Activated T-helper 1 cell treated with Interleukin-2 at 50 U/mL for 16 hours (primary cell): ENCODE results near the gene AKR1A1.
A peak's percentile ranks its signal among the peaks of the same experiment; 100 is the strongest.
"Not testable (repeated sequence)": the region's sequence is repeated elsewhere in the genome, so short reads cannot be mapped to it uniquely, and the experiment has no call there.

Source experiments
- DNase-seq: peaks from one replicate; pipeline ENCODE4 v3.0.0-alpha.2; 2020; ENCODE audit warnings: low read depth

The AKR1A1 gene

DNA sequence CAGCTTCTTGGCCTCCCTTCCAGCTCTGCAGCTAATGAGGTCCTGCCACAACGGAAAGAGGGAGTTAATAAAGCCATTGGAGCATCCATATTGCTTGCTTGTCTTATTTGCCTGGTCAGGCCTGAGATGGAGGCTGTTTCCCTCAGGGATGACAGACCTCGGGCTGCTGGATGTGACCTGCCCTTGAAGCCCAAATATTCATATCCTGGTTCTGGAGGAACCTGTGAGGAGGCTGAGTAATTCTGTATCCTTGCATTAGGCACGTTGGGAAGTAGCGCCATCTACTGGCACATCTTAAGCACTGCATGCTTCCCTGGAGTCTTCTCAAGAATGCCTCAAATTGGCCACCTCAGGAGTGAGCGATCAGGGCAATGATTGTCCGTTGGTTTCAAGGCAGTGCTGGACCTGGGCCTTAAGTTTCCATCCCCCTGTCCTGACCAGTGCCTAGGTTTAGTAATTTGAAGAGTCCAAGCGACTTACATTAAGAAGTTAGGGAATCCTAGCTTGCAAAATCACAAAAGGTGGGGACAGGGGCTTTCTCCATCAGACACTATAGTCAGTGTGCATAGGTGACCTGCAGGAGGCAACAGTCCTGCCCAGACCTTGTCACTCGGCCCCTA lies 19.4 kb downstream of the AKR1A1 start:
- DNase-seq: peak; percentile 46

DNA sequence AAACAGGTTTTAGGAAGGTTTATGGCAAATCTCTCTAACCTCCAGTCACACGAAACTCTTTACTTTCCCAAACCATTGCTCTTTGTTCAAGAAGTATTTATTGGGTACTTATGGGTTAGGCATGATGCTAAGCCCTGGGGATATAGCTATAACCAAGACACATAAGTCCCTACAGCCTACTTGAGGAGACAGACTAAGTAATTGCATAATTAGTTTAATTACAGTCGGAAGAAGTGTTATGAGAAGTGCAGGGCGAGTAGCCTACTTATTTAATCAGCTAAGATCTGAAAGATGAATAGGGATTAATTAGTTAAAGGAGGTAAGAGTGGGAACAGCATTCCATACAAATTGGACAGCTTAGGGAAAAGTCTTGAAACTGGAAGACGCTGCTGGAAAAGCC lies 20.0 kb downstream of the AKR1A1 start:
- no peak for DNase-seq

DNA sequence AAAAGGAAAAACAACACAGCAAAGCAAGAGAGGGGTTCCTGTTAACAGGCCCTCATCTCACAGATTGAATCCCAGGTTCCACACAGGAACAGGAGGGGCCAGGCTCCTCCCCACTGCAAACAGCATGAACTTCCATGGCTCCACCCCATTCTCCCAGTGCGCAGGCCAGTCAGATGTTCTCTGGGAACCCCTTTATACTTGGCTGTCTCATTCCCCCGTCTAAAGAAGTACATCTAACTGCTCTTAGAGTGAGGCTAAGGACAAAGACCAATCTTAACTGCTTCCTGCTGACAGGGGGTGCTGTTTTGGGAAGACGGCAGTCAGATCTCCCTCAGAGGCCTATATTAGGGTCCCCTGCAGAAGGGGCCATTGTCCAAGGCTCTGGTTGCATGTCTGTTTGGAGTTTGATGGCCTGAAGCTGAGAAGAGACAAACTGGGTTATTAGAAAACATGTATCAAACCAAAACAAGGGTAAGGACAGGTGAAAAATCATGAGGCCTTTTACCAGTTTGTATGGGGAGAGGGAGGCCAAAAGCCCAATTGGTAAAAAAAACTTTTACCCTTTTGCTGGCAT lies 22.7 kb downstream of the AKR1A1 start:
- no peak for DNase-seq

DNA sequence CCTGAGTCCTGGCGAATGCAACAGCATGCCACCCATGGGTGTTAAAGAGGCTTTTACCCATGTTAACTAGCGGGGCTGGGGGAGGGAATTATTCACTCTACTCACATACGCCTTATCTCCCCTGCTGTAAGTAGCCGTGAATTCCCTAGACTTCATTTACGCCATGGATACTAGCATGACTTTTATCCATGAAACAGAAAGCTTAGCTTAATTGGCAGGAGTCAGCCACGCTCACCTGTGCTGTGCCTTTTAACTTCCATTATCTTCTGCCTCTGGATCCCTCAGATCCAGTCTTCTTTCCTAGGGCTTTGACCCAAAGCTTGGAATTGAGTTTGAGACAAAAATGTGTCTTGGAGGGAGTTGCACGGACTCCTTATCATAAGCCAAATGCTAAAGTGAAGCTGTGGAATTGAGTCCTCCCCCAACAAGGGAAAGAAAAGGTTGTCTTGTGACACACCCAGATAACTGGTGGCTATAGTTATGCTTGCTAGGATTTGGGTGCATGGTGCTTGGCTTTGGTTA lies 23.5 kb downstream of the AKR1A1 start:
- no peak for DNase-seq

DNA sequence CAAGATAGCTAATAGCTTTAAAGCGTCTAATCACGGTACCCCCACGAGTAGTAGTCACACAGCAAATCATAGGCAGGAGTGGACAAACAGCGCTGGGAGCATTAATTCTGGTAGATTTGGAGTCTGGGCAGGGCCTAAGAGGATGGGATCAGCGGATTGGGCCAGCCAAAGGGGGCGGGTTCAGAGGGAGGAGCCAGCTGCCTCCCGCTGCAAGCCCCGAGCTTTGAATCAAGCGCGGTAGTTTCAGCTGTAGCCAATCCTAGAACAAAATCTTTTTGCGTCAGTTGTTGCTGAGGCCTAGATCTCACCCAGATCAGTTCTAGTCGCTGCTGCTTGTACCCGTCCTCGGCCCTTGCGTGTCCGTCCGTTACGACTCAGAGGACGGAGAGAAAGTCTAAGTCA lies 32.6 kb downstream of the AKR1A1 start:
- DNase-seq: peak; percentile 88

DNA sequence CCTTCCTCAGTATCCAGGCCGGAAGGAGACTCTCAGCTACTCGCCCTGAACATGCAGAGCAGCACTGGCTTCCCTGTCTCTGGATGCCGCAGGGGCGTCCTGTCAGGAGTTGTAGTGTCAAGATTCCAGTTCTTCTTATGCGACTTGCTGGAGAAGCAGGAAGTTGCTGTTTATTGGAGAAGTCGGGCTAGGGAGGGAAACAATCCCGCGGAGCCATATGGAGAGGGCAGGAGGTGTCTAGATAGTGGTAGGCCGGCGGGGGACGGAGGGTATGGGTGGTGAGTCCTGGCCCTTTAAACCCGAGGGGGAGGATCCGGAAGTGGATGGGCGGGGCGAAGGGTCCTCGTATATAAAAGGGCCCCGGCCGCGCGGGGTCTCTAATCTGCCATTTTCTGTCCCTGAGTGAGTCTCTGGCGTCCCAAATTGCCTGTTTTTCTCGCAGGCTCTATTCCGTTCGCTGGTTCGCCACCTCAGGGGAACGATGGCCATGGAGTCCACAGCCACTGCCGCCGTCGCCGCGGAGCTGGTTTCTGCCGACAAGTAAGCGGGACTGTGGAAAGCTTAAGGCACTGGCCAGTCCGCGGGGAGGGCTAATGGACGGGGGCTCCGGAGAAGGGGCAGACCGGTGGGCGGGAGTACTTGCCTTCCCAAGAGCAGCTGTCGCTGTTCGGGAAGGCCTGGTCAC lies 33.2 kb downstream of the AKR1A1 start, which contains the start of gene NASP:
Gene NASP (plus strand): TSS at position 376 of the 685 bp plus-strand sequence. CDS start 106 bp downstream, at position 482.
- peak; percentile 84 for DNase-seq

DNA sequence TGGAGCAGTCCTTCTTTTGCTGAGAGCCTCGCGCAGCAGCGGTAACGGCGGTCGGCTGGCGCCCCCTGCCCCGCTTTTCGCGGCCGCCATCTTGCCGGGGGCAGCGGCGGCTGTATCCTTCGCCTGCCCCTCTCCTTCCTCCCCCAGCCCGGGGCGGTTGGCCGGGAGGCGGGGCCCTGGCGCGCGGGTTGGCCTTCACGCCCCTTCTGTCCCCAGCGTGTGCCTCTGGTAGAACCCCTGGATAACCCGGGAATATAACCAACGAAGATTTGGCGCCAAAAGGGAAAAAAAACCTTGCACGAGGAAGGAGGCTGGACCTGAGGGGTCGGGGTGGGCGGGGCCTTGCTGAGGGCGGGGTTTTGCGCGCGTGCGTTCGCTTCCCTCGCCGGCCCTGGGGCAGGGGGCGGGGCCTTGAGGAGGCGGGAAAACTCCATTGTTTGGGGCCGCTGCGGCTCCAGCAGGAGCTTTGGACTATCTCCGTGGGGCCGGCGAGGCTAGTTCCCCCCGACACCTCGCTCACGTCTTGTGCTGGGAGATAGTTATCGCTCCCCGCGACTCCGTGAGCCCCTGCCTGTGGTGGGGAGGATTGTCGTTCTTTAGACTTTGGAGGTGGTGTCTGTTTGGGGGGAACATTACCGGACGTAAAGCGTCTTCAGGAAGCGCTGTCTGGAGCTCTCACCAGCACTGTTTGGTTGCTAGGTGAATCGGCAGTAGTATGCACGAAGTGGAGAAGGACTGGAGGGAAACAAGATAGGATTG lies 33.9 kb downstream of the AKR1A1 start:
- DNase-seq: peak; percentile 79

DNA sequence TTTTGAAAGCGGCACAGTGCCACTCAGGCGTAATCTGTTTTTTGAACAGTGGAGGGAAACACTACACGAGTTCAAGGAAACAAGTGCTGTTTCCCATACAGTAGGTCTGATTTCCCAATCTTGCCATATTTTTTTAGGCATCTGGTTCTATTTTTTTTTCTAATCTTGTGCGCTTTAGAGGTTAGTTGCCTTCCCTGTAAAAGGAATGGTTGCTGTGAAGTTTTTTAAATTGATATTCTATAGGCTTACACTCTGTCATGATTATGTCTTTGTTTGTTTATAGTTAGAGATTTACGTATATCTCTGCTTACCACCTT lies 34.4 kb downstream of the AKR1A1 start:
- DNase-seq: no peak

DNA sequence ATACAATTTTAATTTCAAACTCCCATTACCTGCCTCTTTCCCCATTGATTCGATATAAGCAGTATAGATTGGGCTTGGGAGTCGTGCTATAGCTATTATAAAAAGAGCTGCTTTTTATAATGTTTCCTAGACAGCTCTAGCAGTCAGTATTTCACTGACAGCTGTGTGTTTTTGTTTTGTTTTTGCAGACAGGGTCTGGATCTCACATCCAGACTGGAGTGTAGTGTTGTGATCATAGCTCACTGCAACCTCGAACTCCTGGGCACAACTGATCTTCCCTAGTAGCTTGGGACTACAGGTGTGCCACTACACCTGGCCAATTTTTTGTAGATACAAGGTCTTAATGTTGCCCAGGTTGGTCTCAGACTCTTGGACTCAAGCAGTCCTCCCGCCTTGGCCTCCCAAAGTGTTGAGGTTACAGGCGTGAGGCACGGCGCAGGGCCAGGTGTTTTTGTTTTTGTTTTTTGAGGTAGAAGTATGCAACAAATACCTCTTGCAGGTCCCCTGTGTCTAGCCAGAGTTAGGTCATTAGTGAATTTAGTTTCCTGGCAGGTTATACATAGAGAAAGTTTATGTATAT lies 35.0 kb downstream of the AKR1A1 start:
- no peak for DNase-seq

DNA sequence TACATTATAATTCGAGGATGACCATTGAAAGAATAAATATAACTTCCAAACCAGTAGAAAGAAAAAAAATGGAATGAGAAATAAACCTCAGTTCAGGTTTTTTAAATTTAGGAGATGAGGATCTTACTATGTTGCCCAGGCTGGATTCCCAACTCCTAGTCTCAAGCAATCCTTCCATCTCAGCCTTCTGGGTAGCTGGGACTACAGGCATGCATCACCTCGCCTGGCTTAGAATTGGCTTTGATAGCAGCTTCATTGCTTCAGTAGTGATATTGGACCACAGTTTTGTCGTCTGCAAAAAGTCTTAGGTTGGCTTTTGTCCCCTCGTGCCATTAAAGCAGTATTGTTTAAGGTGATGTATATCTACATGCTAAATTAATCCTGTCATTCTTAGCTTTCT lies 36.1 kb downstream of the AKR1A1 start:
- DNase-seq: no peak

DNA sequence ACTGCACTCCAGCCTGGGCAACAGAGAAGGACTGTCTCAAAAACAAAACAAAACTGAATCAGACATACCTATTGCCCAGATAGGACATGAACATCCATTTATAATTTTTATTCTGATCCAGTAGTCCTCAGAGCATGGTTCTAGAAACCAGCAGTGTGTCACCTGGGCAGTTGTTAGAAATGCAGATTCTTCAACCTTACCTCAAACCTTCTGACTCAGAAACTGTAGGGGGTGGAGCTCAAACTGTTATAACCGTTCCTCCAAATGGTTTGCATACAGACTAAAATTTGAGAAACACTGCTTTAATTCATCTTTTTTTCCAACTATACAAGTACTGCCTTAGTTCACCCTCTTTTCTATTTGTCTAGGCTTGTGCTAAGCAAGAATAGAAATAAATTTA lies 39.2 kb downstream of the AKR1A1 start:
- DNase-seq: no peak

DNA sequence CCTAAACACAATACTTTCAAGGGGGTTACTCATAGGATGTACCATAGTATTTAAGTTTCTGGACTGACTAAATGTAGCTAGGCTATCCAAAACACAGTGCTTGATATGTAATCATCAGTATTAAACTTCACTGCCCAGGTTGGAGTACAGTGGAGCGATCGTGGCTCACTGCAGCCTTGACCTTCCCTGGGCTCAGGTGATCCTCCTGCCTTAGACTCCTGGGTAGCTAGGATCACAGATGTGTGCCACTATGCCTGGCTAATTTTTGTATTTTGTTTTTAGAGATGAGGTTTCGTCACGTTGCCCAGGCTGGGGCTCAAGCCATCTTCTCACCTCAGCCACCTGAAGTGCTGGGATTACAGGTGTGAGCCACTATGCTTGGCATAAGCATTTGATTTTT lies 43.8 kb downstream of the AKR1A1 start:
- no peak for DNase-seq

DNA sequence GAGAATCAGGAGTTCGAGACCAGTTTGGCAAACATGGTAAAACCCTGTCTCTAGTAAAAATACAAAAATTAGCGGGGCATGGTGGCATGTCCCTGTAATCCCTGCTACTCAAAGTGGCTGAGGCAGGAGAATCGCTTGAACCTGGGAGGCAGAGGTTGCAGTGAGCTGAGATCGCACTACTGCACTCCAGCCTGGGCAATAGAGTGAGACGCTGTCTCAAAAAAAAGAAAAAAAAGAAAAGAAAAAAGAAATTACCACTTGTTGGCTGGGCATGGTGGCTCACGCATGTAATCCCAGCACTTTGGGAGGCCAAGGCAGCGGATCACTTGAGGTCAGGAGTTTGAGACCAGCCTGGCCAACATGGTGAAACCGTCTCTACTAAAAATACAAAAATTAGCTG lies 46.1 kb downstream of the AKR1A1 start:
- DNase-seq: not testable (repeated sequence)

DNA sequence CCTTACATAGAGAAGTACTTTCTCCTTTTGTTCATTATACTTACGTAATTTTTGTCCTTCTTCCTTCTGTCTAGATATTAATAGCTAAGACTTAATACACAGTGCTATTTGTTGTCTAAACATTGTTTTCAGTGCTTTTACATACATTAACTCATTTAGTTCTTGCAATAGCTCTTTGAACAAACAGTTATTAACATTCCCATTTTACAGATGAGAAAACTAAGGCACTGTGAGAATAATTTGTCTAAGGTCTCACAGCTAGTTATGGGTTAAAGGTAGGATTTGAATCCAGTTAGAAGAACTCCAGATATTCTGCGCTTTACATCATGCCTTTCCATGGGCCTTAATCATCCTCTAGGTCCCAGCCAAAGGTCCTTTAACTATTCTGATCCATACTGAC lies 53.6 kb downstream of the AKR1A1 start:
- DNase-seq: no peak

DNA sequence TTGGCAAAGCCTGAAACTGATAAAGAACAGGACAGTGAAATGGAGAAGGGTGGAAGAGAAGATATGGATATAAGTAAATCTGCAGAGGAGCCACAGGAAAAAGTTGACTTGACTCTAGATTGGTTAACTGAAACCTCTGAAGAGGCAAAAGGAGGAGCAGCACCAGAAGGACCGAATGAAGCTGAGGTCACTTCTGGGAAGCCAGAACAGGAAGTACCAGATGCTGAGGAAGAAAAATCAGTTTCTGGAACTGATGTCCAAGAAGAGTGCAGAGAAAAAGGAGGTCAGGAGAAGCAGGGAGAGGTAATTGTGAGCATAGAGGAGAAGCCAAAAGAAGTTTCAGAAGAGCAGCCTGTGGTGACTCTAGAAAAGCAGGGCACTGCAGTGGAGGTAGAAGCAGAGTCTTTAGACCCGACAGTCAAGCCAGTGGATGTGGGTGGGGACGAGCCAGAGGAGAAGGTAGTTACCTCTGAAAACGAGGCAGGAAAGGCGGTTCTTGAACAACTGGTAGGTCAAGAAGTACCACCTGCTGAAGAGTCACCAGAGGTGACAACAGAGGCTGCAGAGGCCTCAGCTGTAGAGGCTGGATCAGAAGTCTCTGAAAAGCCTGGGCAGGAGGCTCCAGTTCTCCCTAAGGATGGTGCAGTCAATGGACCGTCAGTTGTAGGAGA lies 56.9 kb downstream of the AKR1A1 start:
- DNase-seq: no peak

DNA sequence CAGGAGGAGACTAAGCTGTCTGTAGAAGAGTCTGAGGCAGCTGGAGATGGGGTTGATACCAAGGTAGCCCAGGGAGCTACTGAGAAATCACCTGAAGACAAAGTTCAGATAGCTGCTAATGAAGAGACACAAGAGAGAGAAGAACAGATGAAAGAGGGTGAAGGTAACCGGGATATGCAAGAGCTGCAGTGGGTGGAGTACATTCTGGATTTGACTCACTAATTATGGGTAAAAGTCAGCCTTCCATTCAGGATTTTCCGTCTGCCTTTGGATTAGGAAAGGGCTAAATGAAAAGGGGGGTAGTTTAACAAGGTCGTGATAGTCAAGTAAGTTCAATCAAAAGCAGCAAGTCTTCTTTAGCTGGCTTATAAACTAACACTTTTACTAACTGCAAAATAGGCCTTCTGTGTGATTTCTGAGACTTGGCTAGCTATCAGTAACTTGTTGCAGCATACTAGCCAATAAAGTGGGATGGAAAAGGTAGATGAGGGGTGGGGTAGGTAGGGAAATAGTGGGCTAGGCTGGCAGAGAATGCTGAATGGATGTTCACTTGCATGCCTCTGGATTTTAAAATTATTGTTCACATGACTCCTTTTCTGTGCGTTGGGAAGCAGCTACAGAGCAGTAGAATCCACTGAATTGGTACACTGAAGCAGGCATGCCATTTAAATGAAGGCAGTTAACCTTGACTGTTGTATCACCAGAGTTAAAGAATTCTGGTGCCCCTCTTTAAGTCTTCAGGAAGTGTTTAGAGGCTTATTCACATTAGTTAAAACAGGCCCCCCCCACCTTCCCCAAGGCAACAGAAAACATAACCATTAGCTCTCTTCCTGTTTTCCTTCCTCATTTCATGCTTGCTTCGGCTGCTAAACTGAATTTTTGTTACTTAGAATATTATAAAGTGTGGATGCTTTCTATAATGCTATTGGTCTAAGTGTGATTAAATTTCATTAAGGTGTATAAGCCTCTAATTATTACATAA lies 57.8 kb downstream of the AKR1A1 start:
- DNase-seq: no peak

DNA sequence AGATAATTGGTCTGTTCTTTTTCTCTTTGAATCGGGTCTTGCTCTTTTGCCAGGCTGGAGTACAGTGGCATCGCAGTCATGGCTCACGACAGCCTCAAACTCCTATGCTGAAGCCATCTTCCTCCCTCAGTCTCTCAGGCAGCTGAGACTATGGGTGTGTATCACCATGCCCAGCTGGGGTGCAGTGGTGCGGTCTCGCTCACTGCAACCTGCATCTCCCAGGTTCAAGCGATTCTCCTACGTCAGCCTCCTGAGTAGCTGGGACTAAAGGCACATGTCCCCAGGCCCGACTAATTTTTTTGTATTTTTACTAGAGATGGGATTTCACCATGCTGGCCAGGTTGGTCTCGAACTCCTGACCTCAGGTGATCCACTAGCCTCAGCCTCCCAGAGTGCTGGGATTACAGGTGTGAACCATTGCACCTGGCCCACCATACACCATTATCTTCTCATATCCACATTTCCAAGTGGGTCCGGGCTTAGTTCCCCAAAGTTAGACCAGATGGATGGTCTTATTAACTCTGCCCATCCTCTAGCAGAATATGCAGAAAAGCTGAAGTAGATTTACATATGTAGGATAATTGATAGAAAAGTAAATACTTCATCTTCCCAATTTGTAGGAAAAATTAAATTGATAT lies 60.1 kb downstream of the AKR1A1 start:
- no peak for DNase-seq

DNA sequence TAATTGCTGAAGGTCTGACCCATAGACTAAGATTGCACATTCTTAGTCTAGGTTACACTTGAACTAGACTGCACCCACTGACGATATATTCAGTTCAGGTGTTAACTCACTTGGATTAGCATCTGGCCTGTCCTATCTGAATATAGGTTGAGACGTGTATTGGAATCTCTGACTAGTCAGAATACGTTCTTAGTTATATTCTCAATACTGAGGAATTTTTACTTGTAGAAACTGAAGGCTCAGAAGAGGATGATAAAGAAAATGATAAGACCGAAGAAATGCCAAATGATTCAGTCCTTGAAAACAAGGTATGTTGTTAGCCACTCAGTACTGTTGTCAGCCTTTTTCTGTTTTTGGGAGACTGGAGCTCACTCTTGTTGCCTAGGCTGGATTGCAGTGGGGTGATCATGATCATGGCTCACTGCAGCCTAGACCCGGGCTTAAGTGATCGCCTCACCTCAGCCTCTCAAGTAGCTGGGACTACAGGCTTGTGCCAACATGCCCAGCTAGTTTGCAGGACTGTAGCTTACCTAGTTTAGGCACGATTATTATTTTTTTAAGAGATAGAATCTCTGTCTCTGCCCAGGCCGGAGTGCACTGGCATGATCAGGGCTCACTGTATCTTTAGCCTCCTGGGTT lies 62.4 kb downstream of the AKR1A1 start:
- no peak for DNase-seq

DNA sequence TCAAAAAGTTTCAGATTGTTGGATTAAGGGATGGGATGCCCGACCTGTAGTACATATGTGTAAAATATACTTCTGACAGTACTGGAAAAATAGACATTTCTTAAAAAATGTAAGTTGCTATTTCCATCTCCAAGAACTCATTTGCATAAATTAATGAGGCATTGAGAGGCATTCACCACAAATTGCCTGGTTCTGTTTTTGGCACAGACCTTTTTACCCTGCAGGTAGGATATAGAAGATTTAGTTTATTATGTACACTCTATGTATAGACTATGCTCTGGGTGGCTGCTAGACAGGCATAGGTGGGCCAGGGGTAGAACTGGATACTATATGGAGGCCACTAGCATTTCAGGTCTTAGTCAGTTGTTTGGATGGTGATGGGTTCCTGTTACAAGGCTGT lies 65.3 kb downstream of the AKR1A1 start:
- DNase-seq: no peak

DNA sequence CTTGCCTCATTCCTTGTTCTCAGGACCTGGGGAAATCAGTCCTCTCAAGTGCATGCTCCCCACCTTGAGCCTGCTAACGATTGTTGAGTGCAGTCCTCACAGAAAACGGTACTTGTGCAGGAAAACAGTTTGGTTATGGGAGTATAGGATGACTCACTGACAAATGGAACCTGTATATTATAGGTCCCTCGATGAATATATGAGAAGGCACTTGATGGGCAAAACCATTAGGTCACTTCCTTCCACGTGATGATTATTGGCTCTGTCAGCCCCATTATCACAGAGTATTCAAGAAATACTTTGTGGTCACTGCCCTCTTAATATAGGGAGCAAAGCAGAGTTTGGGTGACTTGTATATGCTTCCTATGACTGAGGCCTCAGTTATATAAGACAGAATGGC lies 67.0 kb downstream of the AKR1A1 start:
- no peak for DNase-seq
